Hepatocyte (in vitro differentiated cells): ENCODE data around the gene PLPPR3.

Source experiments
- CTCF ChIP-seq: fragments of 200-600 bp; sonication (generic); IDR thresholded peaks from 2 replicates; pipeline ENCODE4 v1.5.1; 2016; ENCODE audit warnings: antibody characterized with exemption, mild to moderate bottlenecking; ENCODE audit not compliant: poor library complexity
- EZH2 ChIP-seq: fragments of 200-600 bp; sonication (generic); IDR thresholded peaks from 2 replicates; pipeline ENCODE4 v1.6.1; 2016; ENCODE audit warnings: antibody characterized with exemption, mild to moderate bottlenecking, borderline replicate concordance
- EZH2phosphoT487 ChIP-seq: fragments of 200-600 bp; sonication (generic); IDR thresholded peaks from one replicate; pipeline ENCODE4 v1.6.1; 2018; ENCODE audit warnings: antibody characterized with exemption, mild to moderate bottlenecking, low read depth, moderate library complexity; ENCODE audit not compliant: unreplicated experiment, severe bottlenecking

DNA sequence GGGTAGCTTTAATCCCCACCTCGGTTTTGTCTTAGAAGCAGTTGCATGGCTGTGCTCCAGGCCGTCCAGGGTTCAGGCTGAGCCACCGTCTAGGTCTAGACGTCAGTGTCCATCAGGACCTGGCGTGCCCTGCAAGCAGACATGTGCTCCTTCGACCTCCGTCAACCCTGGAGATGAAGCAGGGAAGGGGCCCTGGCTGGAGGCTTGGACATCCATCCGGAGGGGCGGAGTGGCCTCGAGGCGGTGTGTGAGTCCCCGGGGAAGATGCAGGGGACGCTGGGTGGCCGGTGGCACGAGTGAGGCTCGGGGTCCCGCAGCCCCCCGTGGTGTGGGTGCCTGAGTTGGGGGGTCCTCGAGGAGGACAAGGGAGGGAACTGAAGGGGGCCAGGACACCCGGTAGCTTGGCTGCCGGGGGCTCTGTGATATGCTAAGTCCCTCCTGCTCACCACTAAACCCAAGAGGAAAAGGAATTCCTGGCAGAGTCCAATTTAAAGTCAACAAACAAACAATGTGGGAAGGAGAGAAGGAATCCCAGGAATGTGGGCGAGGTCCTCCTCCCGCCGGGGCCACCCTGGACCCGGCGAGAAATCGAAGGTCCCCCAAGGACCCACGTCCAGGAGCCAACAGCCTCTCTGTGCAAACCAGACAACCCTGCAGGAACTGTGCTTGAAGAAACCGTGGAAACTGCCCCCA, 39.4 kb downstream of the PLPPR3 start:
- TF ChIP-seq CTCF = no peak
- no peak for TF ChIP-seq EZH2
- TF ChIP-seq EZH2phosphoT487 = no peak
